Measurements from ENCODE around the gene KRTAP10-7.

GRCh38 chr21:44649521-44650100 is 49.2 kb downstream of the KRTAP10-7 start:
- TF ChIP-seq CTCF (IDR thresholded peaks at IDR 0.05; ENCODE audit: low read depth, low read length, poor library complexity, severe bottlenecking) (no peak), EZH2phosphoT487 (IDR thresholded peaks at IDR 0.05; ENCODE audit: borderline replicate concordance, low read length) (no peak)
